Progenitor cell of endocrine pancreas (in vitro differentiated cells): ENCODE results near the gene LRP1B. TPM values are rescaled to one million over a fixed set of nuclear protein-coding genes. Genes with fewer than 3 reads are reported as not detected.

ENCODE experiments used
- DNase-seq: peaks from one replicate; pipeline ENCODE4 v3.0.0; 2021; ENCODE audit warnings: low spot score; ENCODE audit not compliant: unreplicated experiment
- H3K27ac Mint-ChIP-seq: 2 replicates; pipeline ENCODE4 v1.8.0; 2021; ENCODE audit warnings: mild to moderate bottlenecking, moderate library complexity, mixed read lengths
- H3K27me3 Mint-ChIP-seq: 2 replicates; pipeline ENCODE4 v1.8.0; 2021; ENCODE audit warnings: mixed read lengths
- H3K36me3 Mint-ChIP-seq: 2 replicates; pipeline ENCODE4 v1.8.0; 2022; ENCODE audit warnings: mixed read lengths; ENCODE audit not compliant: insufficient read depth
- H3K4me1 Mint-ChIP-seq: 2 replicates; pipeline ENCODE4 v1.8.0; 2021; ENCODE audit warnings: low read depth, mixed read lengths
- H3K4me3 Mint-ChIP-seq: 2 replicates; pipeline ENCODE4 v1.8.0; 2021; ENCODE audit warnings: low read depth, mild to moderate bottlenecking, moderate library complexity, mixed read lengths
- H3K9me3 Mint-ChIP-seq: 2 replicates; pipeline ENCODE4 v1.8.0; 2021; ENCODE audit warnings: low read depth, mixed read lengths
- CTCF ChIP-seq: fragments of 200-600 bp; sonication (generic); IDR thresholded peaks from one replicate; pipeline ENCODE4 v1.5.0; 2021; ENCODE audit warnings: antibody characterized with exemption, mild to moderate bottlenecking; ENCODE audit not compliant: unreplicated experiment
- total RNA-seq: library from RNA; stranded (reverse); gene quantifications from 2 replicates; pipeline ENCODE4 v1.2.1, GENCODE V29; 2021

The LRP1B gene
- total RNA-seq, 1 donor from 2014 or later: 0.57 TPM

GRCh38 chr2:140863713-140864112 is 1267.1 kb downstream of the LRP1B start:
- Mint-ChIP-seq H3K4me1 (peaks cover 3% of the 10 kb centered on the region), H3K36me3 (no peaks in the 10 kb centered on the region), H3K27ac (no peak overlapping the region), H3K4me3 (no peak overlapping the region), H3K27me3 (no peaks in the 10 kb centered on the region), H3K9me3 (peaks cover 4% of the 10 kb centered on the region)
- TF ChIP-seq CTCF: peak; percentile 67
- no peak for DNase-seq

DNA sequence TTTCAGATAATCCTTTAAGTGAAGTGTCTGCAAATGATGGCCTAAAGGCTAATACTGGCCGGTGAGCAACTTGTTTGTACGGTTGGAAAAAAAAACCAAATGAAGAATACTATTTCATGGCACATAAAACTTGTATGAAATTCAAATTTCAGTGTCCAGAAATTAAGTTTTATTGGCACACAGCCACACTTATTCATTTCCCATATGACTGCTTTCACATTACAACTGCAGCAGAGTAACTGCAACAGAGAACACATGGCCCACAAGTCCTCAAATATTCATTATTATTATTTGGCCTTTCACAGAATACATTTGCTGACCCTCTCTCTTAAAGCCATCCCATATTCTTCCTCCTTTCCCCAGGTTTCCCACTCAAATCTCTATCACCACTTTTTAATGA is 1268.6 kb downstream of the LRP1B start:
- no peak overlapping the region for H3K4me3 Mint-ChIP-seq
- H3K27me3 Mint-ChIP-seq: no peaks in the 10 kb centered on the region
- no peaks in the 10 kb centered on the region for H3K36me3 Mint-ChIP-seq
- peaks cover 3% of the 10 kb centered on the region for H3K4me1 Mint-ChIP-seq
- H3K27ac Mint-ChIP-seq: no peak overlapping the region
- peaks cover 7% of the 10 kb centered on the region for H3K9me3 Mint-ChIP-seq
- DNase-seq: no peak
- TF ChIP-seq CTCF: no peak

DNA sequence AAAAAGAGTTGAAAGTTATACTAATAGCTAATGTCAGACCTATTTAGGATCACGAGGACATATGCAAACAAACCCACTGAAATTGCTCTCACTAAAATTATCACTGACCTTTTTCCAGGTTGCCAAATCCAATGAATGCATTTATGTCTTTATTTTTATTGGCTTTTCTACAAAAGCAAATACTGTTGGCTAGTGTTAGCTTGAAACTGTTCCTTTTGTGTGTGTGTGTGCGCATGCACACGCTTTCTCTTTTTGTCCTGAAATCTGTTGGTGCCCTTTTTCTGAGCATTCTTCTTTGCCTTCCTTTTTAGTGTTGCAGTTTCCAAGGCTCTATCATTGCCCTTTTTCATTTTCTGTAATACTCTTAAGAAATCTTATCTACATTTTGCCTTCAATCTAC is 1269.2 kb downstream of the LRP1B start:
- no peaks in the 10 kb centered on the region for H3K27me3 Mint-ChIP-seq

GRCh38 chr2:140855471-140855870 is 1275.3 kb downstream of the LRP1B start:
- Mint-ChIP-seq H3K9me3 (peaks cover 4% of the 10 kb centered on the region), H3K27ac (no peak overlapping the region), H3K36me3 (no peaks in the 10 kb centered on the region), H3K4me1 (no peaks in the 10 kb centered on the region), H3K27me3 (no peaks in the 10 kb centered on the region), H3K4me3 (no peak overlapping the region)
- DNase-seq: no peak
- no peak for TF ChIP-seq CTCF

More for the DNA sequence above, 1269.2 kb downstream of the LRP1B start:
- Mint-ChIP-seq H3K4me1 (peaks cover 3% of the 10 kb centered on the region), H3K36me3 (no peaks in the 10 kb centered on the region), H3K9me3 (peaks cover 4% of the 10 kb centered on the region), H3K4me3 (no peak overlapping the region), H3K27ac (no peak overlapping the region)
- TF ChIP-seq CTCF: no peak
- no peak for DNase-seq

- Mint-ChIP-seq H3K27me3 (no peaks in the 10 kb centered on the region), H3K9me3 (no peaks in the 10 kb centered on the region), H3K4me1 (no peaks in the 10 kb centered on the region), H3K27ac (no peak overlapping the region), H3K36me3 (no peaks in the 10 kb centered on the region), H3K4me3 (no peak overlapping the region)
- no peak for TF ChIP-seq CTCF
- DNase-seq: no peak
These were observed 1279.4 kb downstream of the LRP1B start for GRCh38 chr2:140851258-140851981.
